HEK293T (cell line): ENCODE results near the gene CPM.

Source experiments
- FOXA1 ChIP-seq: fragments of 450-650 bp; IDR thresholded peaks from 2 replicates; pipeline ENCODE4 v1.6.1; 2016; ENCODE audit warnings: mild to moderate bottlenecking
- FOXM1 ChIP-seq: fragments of 450-650 bp; IDR thresholded peaks from 2 replicates; pipeline ENCODE4 v1.6.1; 2017; ENCODE audit warnings: mild to moderate bottlenecking, borderline replicate concordance
- NFRKB ChIP-seq: fragments of 450-650 bp; IDR thresholded peaks from 2 replicates; pipeline ENCODE4 v1.6.1; 2016; ENCODE audit warnings: mild to moderate bottlenecking, moderate library complexity
- SP1 ChIP-seq: fragments of 450-650 bp; IDR thresholded peaks from 2 replicates; pipeline ENCODE4 v1.6.1; 2017
- TARDBP ChIP-seq: fragments of 450-650 bp; IDR thresholded peaks from 2 replicates; pipeline ENCODE4 v1.6.1; 2016

DNA sequence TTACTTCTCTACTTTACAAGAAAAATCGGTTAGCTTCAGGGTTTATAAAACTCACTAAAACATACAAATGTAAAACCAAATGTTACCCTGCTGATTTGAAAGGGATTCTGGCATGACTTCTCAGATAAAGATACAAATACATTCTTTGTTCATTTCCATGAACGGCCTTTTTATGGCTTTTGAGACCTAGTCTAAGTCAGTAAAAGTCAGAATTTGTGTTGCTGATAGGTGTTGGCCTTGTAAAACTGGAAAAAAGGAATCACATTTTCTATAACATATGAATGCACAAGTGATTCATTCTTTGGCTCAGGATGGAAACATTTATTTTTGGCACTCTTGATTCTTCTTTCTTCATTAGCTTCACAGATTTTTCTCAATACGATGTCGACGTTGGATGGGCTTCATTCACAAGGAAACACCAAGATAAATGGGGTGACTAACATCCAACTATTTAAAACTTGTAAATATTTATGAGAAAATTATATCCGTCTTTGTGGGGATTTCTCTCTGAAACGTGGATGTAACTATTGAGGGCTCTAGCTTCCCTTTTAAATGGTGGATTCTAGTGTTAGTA, 27.0 kb upstream of the CPM start:
- TF ChIP-seq SP1 (no peak), FOXM1 (no peak), NFRKB (no peak), FOXA1 (no peak), TARDBP (no peak)
